ENCODE measurements around the gene ENKD1. TPM values are rescaled to one million over a fixed set of nuclear protein-coding genes. Genes with fewer than 3 reads are reported as not detected.
A peak's percentile ranks its signal among the peaks of the same experiment; 100 is the strongest.

Gene ENKD1
- total and polyA plus RNA-seq, 2 of the 13 experiments (the other 11 are each of a cell fraction or from before 2014, with no cell fraction given) = 10.8 to 20.8 TPM

GRCh38 chr16:67660564-67661028, 6.0 kb downstream of the ENKD1 start, which contains the start of gene PARD6A (continued):
- TF ChIP-seq, protein P1, sequence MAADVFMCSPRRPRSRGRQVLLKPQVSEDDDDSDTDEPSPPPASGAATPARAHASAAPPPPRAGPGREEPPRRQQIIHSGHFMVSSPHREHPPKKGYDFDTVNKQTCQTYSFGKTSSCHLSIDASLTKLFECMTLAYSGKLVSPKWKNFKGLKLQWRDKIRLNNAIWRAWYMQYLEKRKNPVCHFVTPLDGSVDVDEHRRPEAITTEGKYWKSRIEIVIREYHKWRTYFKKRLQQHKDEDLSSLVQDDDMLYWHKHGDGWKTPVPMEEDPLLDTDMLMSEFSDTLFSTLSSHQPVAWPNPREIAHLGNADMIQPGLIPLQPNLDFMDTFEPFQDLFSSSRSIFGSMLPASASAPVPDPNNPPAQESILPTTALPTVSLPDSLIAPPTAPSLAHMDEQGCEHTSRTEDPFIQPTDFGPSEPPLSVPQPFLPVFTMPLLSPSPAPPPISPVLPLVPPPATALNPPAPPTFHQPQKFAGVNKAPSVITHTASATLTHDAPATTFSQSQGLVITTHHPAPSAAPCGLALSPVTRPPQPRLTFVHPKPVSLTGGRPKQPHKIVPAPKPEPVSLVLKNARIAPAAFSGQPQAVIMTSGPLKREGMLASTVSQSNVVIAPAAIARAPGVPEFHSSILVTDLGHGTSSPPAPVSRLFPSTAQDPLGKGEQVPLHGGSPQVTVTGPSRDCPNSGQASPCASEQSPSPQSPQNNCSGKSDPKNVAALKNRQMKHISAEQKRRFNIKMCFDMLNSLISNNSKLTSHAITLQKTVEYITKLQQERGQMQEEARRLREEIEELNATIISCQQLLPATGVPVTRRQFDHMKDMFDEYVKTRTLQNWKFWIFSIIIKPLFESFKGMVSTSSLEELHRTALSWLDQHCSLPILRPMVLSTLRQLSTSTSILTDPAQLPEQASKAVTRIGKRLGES (CRISPR knock-in tag; IDR thresholded peaks at IDR 0.05; ENCODE audit: borderline replicate concordance) = no peak
- no peak for TF ChIP-seq STAT6 (CRISPR knock-in tag; IDR thresholded peaks at IDR 0.05; ENCODE audit: borderline replicate concordance)
- no peak for TF ChIP-seq HMGXB4 (CRISPR knock-in tag; IDR thresholded peaks at IDR 0.05; ENCODE audit: borderline replicate concordance in 1 of 2, low read depth in 1 of 2)
- TF ChIP-seq ZNF674 (CRISPR knock-in tag; IDR thresholded peaks at IDR 0.05; ENCODE audit: low read depth) = no peak
- TF ChIP-seq ZNF567 (CRISPR knock-in tag; IDR thresholded peaks at IDR 0.05; ENCODE audit: borderline replicate concordance) = no peak
- peak; percentile 86; the same call in 1 of the 2 replicates for TF ChIP-seq ZNF776 (CRISPR knock-in tag; IDR thresholded peaks at IDR 0.05)
- 0 out of 2 replicates have a peak, but pooled peaks have one; percentile 27 for TF ChIP-seq ZSCAN25 (CRISPR knock-in tag; IDR thresholded peaks at IDR 0.05)
- TF ChIP-seq ZNF275 (CRISPR knock-in tag; IDR thresholded peaks at IDR 0.05; ENCODE audit: borderline replicate concordance) = no peak

Measured in HepG2 (cell line).